GM08714 (cell line): ENCODE data around the gene TP53BP2.
"Not testable (repeated sequence)": the region's sequence is repeated elsewhere in the genome, so short reads cannot be mapped to it uniquely, and the experiment has no call there.

ENCODE experiments used
- H3K4me3 ChIP-seq: fragments of 200-500 bp; sonication (Bioruptor generic); 2 replicates; pipeline ENCODE4 v1.5.1; 2014; ENCODE audit warnings: mild to moderate bottlenecking, low read length, inconsistent platforms
- ZNF274 ChIP-seq: IDR thresholded peaks from 2 replicates; pipeline ENCODE4 v1.6.1; 2012; ENCODE audit warnings: mild to moderate bottlenecking, low read depth, low read length

TP53BP2 gene

GRCh38 chr1:223747838-223748335, 97.9 kb downstream of the TP53BP2 start:
- TF ChIP-seq ZNF274: no peak
- no peak overlapping the region for H3K4me3 ChIP-seq

GRCh38 chr1:223745731-223746130, 100.0 kb downstream of the TP53BP2 start:
- TF ChIP-seq ZNF274: no peak

GRCh38 chr1:223742856-223743517, 102.8 kb downstream of the TP53BP2 start:
- no peak overlapping the region for H3K4me3 ChIP-seq
- no peak for TF ChIP-seq ZNF274

More at GRCh38 chr1:223745731-223746130, 100.0 kb downstream of the TP53BP2 start:
- H3K4me3 ChIP-seq: no peak overlapping the region

GRCh38 chr1:223741861-223742260, 103.9 kb downstream of the TP53BP2 start:
- no peak for TF ChIP-seq ZNF274
- no peak overlapping the region for H3K4me3 ChIP-seq

- H3K4me3 ChIP-seq: not testable (repeated sequence)
These were observed 105.6 kb downstream of the TP53BP2 start for GRCh38 chr1:223740038-223740736.

GRCh38 chr1:223739366-223740037, 106.2 kb downstream of the TP53BP2 start:
- TF ChIP-seq ZNF274: no peak
- H3K4me3 ChIP-seq: no peak overlapping the region

GRCh38 chr1:223738465-223739365, 107.0 kb downstream of the TP53BP2 start:
- no peak for TF ChIP-seq ZNF274
- no peak overlapping the region for H3K4me3 ChIP-seq

GRCh38 chr1:223737342-223737741, 108.4 kb downstream of the TP53BP2 start:
- TF ChIP-seq ZNF274: no peak

GRCh38 chr1:223736638-223737037, 109.1 kb downstream of the TP53BP2 start:
- H3K4me3 ChIP-seq: not testable (repeated sequence)

More at GRCh38 chr1:223737342-223737741, 108.4 kb downstream of the TP53BP2 start:
- H3K4me3 ChIP-seq: no peak overlapping the region

- TF ChIP-seq ZNF274: no peak
- H3K4me3 ChIP-seq: no peak overlapping the region
These were observed 111.6 kb downstream of the TP53BP2 start for GRCh38 chr1:223733898-223734852.

GRCh38 chr1:223732993-223733798, 112.6 kb downstream of the TP53BP2 start:
- no peak overlapping the region for H3K4me3 ChIP-seq
- no peak for TF ChIP-seq ZNF274

- H3K4me3 ChIP-seq: no peak overlapping the region
- no peak for TF ChIP-seq ZNF274
These were observed 114.5 kb downstream of the TP53BP2 start for GRCh38 chr1:223731133-223731770.
